Measurements from ENCODE around the gene CIDEC.

CIDEC gene

GRCh38 chr3:9879830-9880549 is at the start of gene CIDEC:
Gene CIDEC (minus strand): TSS chr3:9880253. CDS start chr3:9878486, 1,767 bp downstream.
- in situ Hi-C loops (cut with MboI; ENCODE audit: low pct_unique_long_range_greater_than_20kb, low sequenced_read_pairs, unreplicated experiment): no loop called here
- no peak for TF ChIP-seq CTCF (IDR thresholded peaks at IDR 0.05; ENCODE audit: extremely low read depth, insufficient read depth, missing control alignments)

GRCh38 chr3:9928158-9928557 is 48.1 kb upstream of the CIDEC start:
- DNase-seq (ENCODE audit: low spot score): no peak
- TF ChIP-seq CTCF (IDR thresholded peaks at IDR 0.05; ENCODE audit: extremely low read depth, insufficient read depth, missing control alignments): no peak
- in situ Hi-C loops (cut with MboI; ENCODE audit: low pct_unique_long_range_greater_than_20kb, low sequenced_read_pairs, unreplicated experiment): no loop called here

More at GRCh38 chr3:9879830-9880549, at the start of gene CIDEC:
- peak; percentile 60 for DNase-seq (ENCODE audit: low spot score)

GRCh38 chr3:9918261-9919038 is 38.4 kb upstream of the CIDEC start:
- DNase-seq (ENCODE audit: low spot score): no peak
- TF ChIP-seq CTCF (IDR thresholded peaks at IDR 0.05; ENCODE audit: extremely low read depth, insufficient read depth, missing control alignments): no peak
- in situ Hi-C loops (cut with MboI; ENCODE audit: low pct_unique_long_range_greater_than_20kb, low sequenced_read_pairs, unreplicated experiment): no loop called here

GRCh38 chr3:9917820-9918219 is 37.8 kb upstream of the CIDEC start:
- no peak for TF ChIP-seq CTCF (IDR thresholded peaks at IDR 0.05; ENCODE audit: extremely low read depth, insufficient read depth, missing control alignments)
- in situ Hi-C loops (cut with MboI; ENCODE audit: low pct_unique_long_range_greater_than_20kb, low sequenced_read_pairs, unreplicated experiment): no loop called here
- no peak for DNase-seq (ENCODE audit: low spot score)

- in situ Hi-C loops (cut with MboI; ENCODE audit: low pct_unique_long_range_greater_than_20kb, low sequenced_read_pairs, unreplicated experiment): no loop called here
- DNase-seq (ENCODE audit: low spot score): no peak
- TF ChIP-seq CTCF (IDR thresholded peaks at IDR 0.05; ENCODE audit: extremely low read depth, insufficient read depth, missing control alignments): no peak
Measured at GRCh38 chr3:9916734-9917680, 37.0 kb upstream of the CIDEC start, which contains the start of gene IL17RC. Gene IL17RC (plus strand): TSS chr3:9917098. CDS start chr3:9917316, 218 bp downstream.

GRCh38 chr3:9916346-9916733 is 36.3 kb upstream of the CIDEC start:
- no peak for DNase-seq (ENCODE audit: low spot score)
- TF ChIP-seq CTCF (IDR thresholded peaks at IDR 0.05; ENCODE audit: extremely low read depth, insufficient read depth, missing control alignments): no peak
- in situ Hi-C loops (cut with MboI; ENCODE audit: low pct_unique_long_range_greater_than_20kb, low sequenced_read_pairs, unreplicated experiment): no loop called here

Data from GM13977 (cell line).